ENCODE results near the gene GPHN.
"Not testable (repeated sequence)": the region's sequence is repeated elsewhere in the genome, so short reads cannot be mapped to it uniquely, and the experiment has no call there.

The GPHN gene

GRCh38 chr14:66782853-66783252 lies 274.9 kb downstream of the GPHN start:
- no peak for DNase-seq (ENCODE audit: low read depth, low spot score)

DNA sequence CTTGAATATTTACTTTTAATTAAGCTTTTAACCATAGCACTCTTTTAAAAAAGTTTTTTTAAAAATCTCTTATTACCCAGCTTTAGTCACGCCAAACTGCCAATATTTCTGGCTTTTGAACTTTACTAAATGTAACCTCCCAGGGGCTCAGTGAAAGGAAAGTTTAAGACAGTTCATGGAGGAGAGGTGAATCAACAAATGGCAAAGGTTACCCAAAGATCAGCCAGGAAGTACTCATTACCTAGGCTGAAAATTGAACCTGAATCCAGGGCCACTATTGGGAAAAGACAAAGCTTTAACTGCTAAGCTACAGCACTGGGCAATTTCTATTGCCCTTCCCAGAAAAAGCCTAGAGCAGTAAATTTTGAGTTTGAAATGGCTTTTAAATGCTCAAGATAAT lies 282.2 kb downstream of the GPHN start:
- DNase-seq (ENCODE audit: low read depth, low spot score): no peak

GRCh38 chr14:66802962-66803361 lies 295.0 kb downstream of the GPHN start:
- no peak for DNase-seq (ENCODE audit: low read depth, low spot score)

GRCh38 chr14:66804141-66804540 lies 296.2 kb downstream of the GPHN start:
- DNase-seq (ENCODE audit: low read depth, low spot score): no peak

- no peak for DNase-seq (ENCODE audit: low read depth, low spot score)
These were observed 305.7 kb downstream of the GPHN start for GRCh38 chr14:66813636-66814035.

- no peak for DNase-seq (ENCODE audit: low read depth, low spot score)
These were observed 307.7 kb downstream of the GPHN start for GRCh38 chr14:66815687-66816086.

DNA sequence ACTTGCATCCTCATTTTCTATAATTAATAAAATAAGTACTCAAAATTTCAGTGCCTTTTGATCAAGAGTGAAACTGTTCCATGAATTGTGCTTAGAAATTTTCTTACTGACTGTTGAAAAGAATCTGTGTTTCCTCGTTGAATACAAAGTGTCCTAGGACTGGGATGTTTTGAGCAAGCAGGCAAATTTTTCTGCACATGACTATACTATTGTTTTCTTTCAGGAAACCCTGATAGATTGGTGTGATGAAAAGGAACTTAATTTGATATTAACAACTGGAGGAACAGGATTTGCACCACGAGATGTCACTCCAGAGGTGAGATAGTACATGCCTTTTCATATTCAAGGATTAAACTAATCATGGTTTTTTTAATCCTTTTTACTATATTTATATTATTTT lies 316.3 kb downstream of the GPHN start:
- DNase-seq (ENCODE audit: low read depth, low spot score): no peak

DNA sequence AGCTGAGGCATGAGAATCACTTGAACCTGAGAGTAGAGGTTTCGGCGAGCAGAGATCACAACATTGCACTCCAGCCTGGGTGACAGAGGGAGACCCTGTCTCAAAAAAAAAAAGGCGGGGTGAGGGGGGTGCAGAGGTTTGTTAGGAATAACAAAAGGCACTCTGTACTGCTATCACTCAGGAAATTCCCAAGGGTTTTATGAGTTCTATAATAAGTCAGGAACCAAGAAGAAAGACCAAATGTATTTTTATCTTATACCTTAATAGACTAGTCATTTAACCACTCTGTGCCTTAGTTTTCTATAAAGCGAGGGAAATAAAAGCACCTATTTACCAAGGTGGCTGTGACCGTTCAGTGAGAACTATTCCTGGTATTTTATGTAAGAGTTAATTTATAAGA lies 319.2 kb downstream of the GPHN start:
- no peak for DNase-seq (ENCODE audit: low read depth, low spot score)

DNA sequence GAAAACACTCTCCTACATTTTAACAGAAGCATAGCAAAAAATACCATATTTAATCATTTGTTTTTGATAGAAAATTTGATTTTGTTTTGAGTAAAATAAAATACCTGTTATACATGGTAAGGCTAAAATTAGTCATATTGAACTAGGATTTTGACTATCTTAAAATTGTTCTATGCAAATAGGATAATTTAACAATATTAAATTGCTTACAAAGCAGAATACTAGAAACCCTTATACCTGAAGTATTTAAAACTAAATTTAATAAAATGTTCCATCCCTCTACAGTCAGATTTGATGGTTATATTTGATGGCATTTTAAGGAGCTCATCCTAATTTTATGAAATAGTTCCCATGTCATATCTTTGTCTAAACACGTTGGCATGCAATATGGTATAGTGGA lies 323.2 kb downstream of the GPHN start:
- no peak for DNase-seq (ENCODE audit: low read depth, low spot score)

DNA sequence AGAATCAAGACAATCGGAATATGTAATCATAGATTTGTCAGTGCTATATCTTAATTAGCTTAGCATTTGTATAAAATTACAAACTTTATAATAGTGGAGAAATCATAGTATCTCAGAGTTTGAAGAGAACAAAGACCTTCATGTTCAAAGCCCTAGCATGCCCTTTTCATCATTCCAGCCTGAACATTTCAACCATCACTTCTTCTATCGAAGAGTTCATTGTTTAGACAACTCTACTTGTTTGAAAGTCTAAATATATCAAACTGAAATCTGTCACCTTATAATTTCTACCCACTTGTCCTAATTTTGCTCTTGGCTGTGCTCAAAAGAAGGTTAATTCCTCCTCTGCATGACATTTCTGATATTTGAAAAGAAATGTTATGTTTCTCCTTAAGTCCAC lies 325.9 kb downstream of the GPHN start:
- DNase-seq (ENCODE audit: low read depth, low spot score): no peak

GRCh38 chr14:66837436-66837835 lies 329.5 kb downstream of the GPHN start:
- not testable (repeated sequence) for DNase-seq (ENCODE audit: low read depth, low spot score)

DNA sequence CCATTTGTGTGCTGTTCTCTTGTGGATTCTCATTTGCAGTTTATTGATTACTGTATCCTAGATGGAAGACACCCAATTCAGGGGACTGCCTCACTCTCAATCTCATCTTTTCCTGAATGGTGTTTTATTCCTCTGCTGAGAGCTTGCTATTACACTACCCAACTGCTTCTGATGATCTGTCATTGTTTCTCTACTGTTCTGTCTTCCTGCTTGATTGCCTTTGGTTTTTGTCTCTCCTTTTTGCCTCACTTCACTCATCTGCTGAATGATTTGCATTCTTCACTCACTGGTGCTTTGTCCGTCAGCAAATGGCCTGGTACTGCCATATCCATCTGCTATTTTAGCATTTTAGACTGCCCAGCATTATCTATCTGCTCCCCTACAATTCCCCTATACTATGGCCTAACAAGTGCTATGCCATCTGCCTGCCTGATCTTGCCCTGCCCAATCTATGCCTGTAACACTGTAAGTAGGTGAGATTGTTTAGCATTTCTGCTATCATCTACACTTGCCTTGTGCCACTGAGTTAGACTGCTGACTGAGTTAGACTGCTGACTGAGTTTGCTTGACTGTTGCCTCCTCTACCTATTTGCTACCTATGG lies 335.1 kb downstream of the GPHN start:
- DNase-seq (ENCODE audit: low read depth, low spot score): no peak

- DNase-seq (ENCODE audit: low read depth, low spot score): no peak
These were observed 342.4 kb downstream of the GPHN start for GRCh38 chr14:66850258-66850888.

DNA sequence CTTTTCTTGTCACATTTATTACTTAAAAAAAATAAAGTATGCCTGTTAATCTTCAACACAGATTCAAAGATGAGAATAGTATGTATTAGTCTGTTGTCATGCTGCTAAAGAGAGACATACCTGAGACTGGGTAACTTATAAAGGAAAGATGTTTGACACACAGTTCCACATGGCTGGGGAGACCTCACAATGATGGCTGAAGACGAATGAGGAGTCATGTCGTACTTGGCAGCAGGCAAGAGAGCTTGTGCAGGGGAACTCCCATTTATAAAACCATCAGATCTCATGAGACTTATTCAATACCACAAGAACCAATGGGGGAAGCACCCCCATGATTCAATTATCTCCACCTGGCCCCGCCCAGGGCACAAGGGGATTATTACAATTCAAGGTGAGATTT lies 345.4 kb downstream of the GPHN start:
- no peak for DNase-seq (ENCODE audit: low read depth, low spot score)

DNA sequence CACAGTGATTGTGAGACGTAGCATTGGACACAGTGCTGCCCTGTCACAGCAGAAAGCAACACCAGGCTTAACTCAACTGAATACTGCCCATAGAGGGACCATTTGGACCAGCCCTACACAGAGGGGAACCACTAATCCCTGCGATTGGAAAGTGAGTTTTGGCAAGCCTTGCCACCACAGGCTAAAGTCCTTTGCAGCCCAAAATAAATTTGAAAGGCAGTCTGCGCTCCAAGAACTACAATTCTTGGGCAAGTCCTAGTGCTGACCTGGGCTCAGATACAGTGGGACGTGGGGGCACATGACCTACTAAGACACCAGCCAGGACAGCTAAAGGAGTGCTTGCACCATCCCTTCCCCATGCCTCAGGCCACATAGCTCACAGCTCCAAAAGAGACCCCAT lies 349.9 kb downstream of the GPHN start:
- no peak for DNase-seq (ENCODE audit: low read depth, low spot score)

- no peak for DNase-seq (ENCODE audit: low read depth, low spot score)
These were observed 351.2 kb downstream of the GPHN start for GRCh38 chr14:66859063-66859671.

GRCh38 chr14:66881596-66881995 lies 373.6 kb downstream of the GPHN start:
- DNase-seq (ENCODE audit: low read depth, low spot score): no peak

- no peak for DNase-seq (ENCODE audit: low read depth, low spot score)
These were observed 376.2 kb downstream of the GPHN start for GRCh38 chr14:66884149-66884548.

GRCh38 chr14:66900719-66901118 lies 392.8 kb downstream of the GPHN start:
- no peak for DNase-seq (ENCODE audit: low read depth, low spot score)

GRCh38 chr14:66910311-66910840 lies 402.4 kb downstream of the GPHN start:
- DNase-seq (ENCODE audit: low read depth, low spot score): no peak

- no peak for DNase-seq (ENCODE audit: low read depth, low spot score)
These were observed 408.5 kb downstream of the GPHN start for GRCh38 chr14:66916421-66916820.

- DNase-seq (ENCODE audit: low read depth, low spot score): no peak
These were observed 410.6 kb downstream of the GPHN start for GRCh38 chr14:66918527-66918926.

DNA sequence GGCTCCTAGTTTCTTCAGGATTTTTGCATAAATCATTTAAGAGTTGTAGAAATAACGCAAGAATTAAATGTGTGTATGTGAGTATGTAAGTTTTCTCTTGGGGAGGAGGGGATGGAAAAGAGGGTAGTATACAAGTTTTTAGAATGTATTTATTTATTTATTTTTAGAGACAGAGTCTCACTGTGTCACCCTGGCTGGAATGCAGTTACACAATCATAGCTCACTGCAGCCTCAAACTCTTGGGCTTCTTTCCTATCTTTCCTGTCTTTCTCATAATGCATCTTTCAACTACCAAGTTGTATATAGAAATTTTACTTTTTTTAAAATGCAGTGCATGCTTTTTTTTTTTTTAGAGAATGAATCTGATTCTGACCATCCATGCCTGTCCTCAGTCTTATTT lies 412.2 kb downstream of the GPHN start:
- no peak for DNase-seq (ENCODE audit: low read depth, low spot score)

Data from astrocyte of the hippocampus (primary cell).